GM10847 (cell line): ENCODE results near the gene TMEM53.

Source experiments
- POLR2A ChIP-seq: IDR thresholded peaks from 2 replicates; pipeline ENCODE4 v1.6.1; 2011; ENCODE audit not compliant: insufficient read length; ENCODE audit errors: extremely low read depth

The TMEM53 gene

GRCh38 chr1:44705938-44706337 is 31.7 kb upstream of the TMEM53 start:
- no peak for TF ChIP-seq POLR2A

- TF ChIP-seq POLR2A, result no peak
Observed at GRCh38 chr1:44705470-44705869, 31.2 kb upstream of the TMEM53 start.

- TF ChIP-seq POLR2A, result no peak
Observed at GRCh38 chr1:44701141-44701573, 26.9 kb upstream of the TMEM53 start.

GRCh38 chr1:44700573-44700972 is 26.3 kb upstream of the TMEM53 start:
- no peak for TF ChIP-seq POLR2A

GRCh38 chr1:44698138-44698537 is 23.9 kb upstream of the TMEM53 start:
- TF ChIP-seq POLR2A, result no peak

- no peak for TF ChIP-seq POLR2A
Observed at GRCh38 chr1:44696789-44697345, 22.6 kb upstream of the TMEM53 start.

GRCh38 chr1:44696101-44696500 is 21.8 kb upstream of the TMEM53 start:
- no peak for TF ChIP-seq POLR2A

GRCh38 chr1:44695671-44696070 is 21.4 kb upstream of the TMEM53 start:
- TF ChIP-seq POLR2A, result no peak

- TF ChIP-seq POLR2A, result no peak
Observed at GRCh38 chr1:44694863-44695478, 20.7 kb upstream of the TMEM53 start.

GRCh38 chr1:44693900-44694299 is 19.6 kb upstream of the TMEM53 start:
- TF ChIP-seq POLR2A, result no peak

GRCh38 chr1:44693159-44693558 is 18.9 kb upstream of the TMEM53 start:
- no peak for TF ChIP-seq POLR2A

GRCh38 chr1:44689447-44689765 is 15.1 kb upstream of the TMEM53 start:
- no peak for TF ChIP-seq POLR2A

GRCh38 chr1:44688760-44689446 is 14.6 kb upstream of the TMEM53 start:
- no peak for TF ChIP-seq POLR2A

GRCh38 chr1:44685881-44686280 is 11.6 kb upstream of the TMEM53 start:
- no peak for TF ChIP-seq POLR2A

GRCh38 chr1:44685218-44685617 is 10.9 kb upstream of the TMEM53 start:
- no peak for TF ChIP-seq POLR2A

- TF ChIP-seq POLR2A, result no peak
Observed at GRCh38 chr1:44684525-44684924, 10.2 kb upstream of the TMEM53 start.

GRCh38 chr1:44682883-44683265 is 8.6 kb upstream of the TMEM53 start:
- no peak for TF ChIP-seq POLR2A
